ENCODE results near the gene TMEM181. TPM values are rescaled to one million over a fixed set of nuclear protein-coding genes. Genes with fewer than 3 reads are reported as not detected.
A peak's percentile ranks its signal among the peaks of the same experiment; 100 is the strongest.

The TMEM181 gene
- total RNA-seq, 6 experiments from 2014 or later, result 11.3 to 14.0 (median 12.5) TPM

GRCh38 chr6:158531970-158532369 lies 27.9 kb upstream of the TMEM181 start:
- ATAC-seq (no peak), DNase-seq (no peak)
- H3K27me3 ChIP-seq, result peaks cover 0 to 7% of the 10 kb centered on the region in 2 donors
- no peak for TF ChIP-seq POLR2A (IDR thresholded peaks at IDR 0.05)
- TF ChIP-seq CTCF (IDR thresholded peaks at IDR 0.05), result no peak
- H3K36me3 ChIP-seq, result no peaks in the 10 kb centered on the region
- no peaks in the 10 kb centered on the region for H3K4me1 ChIP-seq
- no peak overlapping the region for H3K4me3 ChIP-seq
- no peaks in the 10 kb centered on the region for H3K9me3 ChIP-seq
- intact Hi-C loops (cut with DNase I), result no loop called here
- no CpG with 5 or more reads among the region's 2 CpGs for WGBS (ENCODE audit: insufficient coverage, low coverage, low lambda C conversion rate, missing lambda C conversion rate)
- no peak overlapping the region for H3K27ac ChIP-seq

- H3K4me1 ChIP-seq, result no peaks in the 10 kb centered on the region
- peak; percentile 76 to 94 (median 80) for ATAC-seq
- H3K4me3 ChIP-seq, result peak overlapping the region; percentile 25 to 52 (median 34)
- H3K27me3 ChIP-seq, result peaks cover 0 to 14% of the 10 kb centered on the region in 2 donors
- intact Hi-C loops (cut with DNase I), result no loop called here
- no peak for TF ChIP-seq CTCF (IDR thresholded peaks at IDR 0.05)
- no peak for TF ChIP-seq POLR2A (IDR thresholded peaks at IDR 0.05)
- WGBS (ENCODE audit: insufficient coverage, low coverage, low lambda C conversion rate, missing lambda C conversion rate), result 3% methylated on average over 22 of the region's 75 CpGs
- DNase-seq, result peak; percentile 56 to 70 (median 56)
- no peak overlapping the region for H3K27ac ChIP-seq
- H3K36me3 ChIP-seq, result no peaks in the 10 kb centered on the region
- H3K9me3 ChIP-seq, result no peaks in the 10 kb centered on the region
Observed at GRCh38 chr6:158536084-158536890, 23.6 kb upstream of the TMEM181 start.

GRCh38 chr6:158536891-158537798 lies 22.7 kb upstream of the TMEM181 start:
- no peaks in the 10 kb centered on the region for H3K36me3 ChIP-seq
- intact Hi-C loops (cut with DNase I), result no loop called here
- TF ChIP-seq POLR2A (IDR thresholded peaks at IDR 0.05) (no peak), CTCF (IDR thresholded peaks at IDR 0.05) (no peak)
- WGBS (ENCODE audit: insufficient coverage, low coverage, low lambda C conversion rate, missing lambda C conversion rate), result 17% methylated on average over 14 of the region's 94 CpGs
- peaks cover 0 to 14% of the 10 kb centered on the region in 2 donors for H3K27me3 ChIP-seq
- peak overlapping the region; percentile 25 to 52 (median 34) for H3K4me3 ChIP-seq
- ATAC-seq (peak; percentile 7 to 49 (median 30)), DNase-seq (peak in 1 of 3 donors; percentile 30)
- no peaks in the 10 kb centered on the region for H3K4me1 ChIP-seq
- no peak overlapping the region for H3K27ac ChIP-seq
- no peaks in the 10 kb centered on the region for H3K9me3 ChIP-seq

GRCh38 chr6:158538741-158539140 lies 21.1 kb upstream of the TMEM181 start:
- DNase-seq, result peak in 1 of 3 donors; percentile 31
- TF ChIP-seq POLR2A (IDR thresholded peaks at IDR 0.05) (no peak), CTCF (IDR thresholded peaks at IDR 0.05) (no peak)
- intact Hi-C loops (cut with DNase I), result no loop called here
- Histone ChIP-seq H3K36me3 (no peaks in the 10 kb centered on the region), H3K4me1 (no peaks in the 10 kb centered on the region), H3K27ac (no peak overlapping the region), H3K27me3 (peaks cover 0 to 14% of the 10 kb centered on the region in 2 donors), H3K9me3 (no peaks in the 10 kb centered on the region), H3K4me3 (no peak overlapping the region)
- WGBS (ENCODE audit: insufficient coverage, low coverage, low lambda C conversion rate, missing lambda C conversion rate), result 36% methylated on average over 2 of the region's 2 CpGs
- no peak for ATAC-seq

Measured in right lobe of liver (tissue), 6 donors.